Posterior cingulate gyrus (tissue), 11 donors: ENCODE data around the gene AAGAB.

Source experiments
- DNase-seq, 10 donors: peaks; one replicate each; pipeline versions ENCODE4 v3.0.0 to v3.0.0-alpha.2; 2020 to 2021; ENCODE audit warnings: mixed read lengths in 3 of 10
- intact Hi-C: fragments of 100-400 bp; cut with DNase I; formaldehyde crosslinking; loops from one replicate; pipeline ENCODE4 v1.15.1; 2023

AAGAB gene

DNA sequence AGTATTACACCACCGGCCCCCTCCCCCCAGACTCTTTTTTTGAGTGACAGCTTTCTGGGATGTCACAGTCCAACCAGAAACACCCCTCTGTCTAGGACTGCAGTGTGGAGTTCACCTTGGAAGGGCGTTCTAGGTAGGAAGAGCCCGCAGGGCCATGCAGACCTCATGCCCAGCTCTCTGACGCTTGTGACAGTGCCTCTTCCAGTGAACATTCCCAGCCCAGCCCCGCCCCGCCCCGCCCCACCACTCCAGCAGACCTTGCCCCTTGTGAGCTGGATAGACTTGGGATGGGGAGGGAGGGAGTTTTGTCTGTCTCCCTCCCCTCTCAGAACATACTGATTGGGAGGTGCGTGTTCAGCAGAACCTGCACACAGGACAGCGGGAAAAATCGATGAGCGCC lies 63.6 kb downstream of the AAGAB start:
- DNase-seq = no peak

GRCh38 chr15:67190326-67190725 lies 64.1 kb downstream of the AAGAB start:
- DNase-seq = no peak
- intact Hi-C loops = no loop called here

More for the DNA sequence above, 63.6 kb downstream of the AAGAB start:
- intact Hi-C loops = no loop called here

GRCh38 chr15:67189326-67190051 lies 65.0 kb downstream of the AAGAB start:
- intact Hi-C loops = no loop called here
- DNase-seq = peak in 1 of 10 donors; percentile 78

DNA sequence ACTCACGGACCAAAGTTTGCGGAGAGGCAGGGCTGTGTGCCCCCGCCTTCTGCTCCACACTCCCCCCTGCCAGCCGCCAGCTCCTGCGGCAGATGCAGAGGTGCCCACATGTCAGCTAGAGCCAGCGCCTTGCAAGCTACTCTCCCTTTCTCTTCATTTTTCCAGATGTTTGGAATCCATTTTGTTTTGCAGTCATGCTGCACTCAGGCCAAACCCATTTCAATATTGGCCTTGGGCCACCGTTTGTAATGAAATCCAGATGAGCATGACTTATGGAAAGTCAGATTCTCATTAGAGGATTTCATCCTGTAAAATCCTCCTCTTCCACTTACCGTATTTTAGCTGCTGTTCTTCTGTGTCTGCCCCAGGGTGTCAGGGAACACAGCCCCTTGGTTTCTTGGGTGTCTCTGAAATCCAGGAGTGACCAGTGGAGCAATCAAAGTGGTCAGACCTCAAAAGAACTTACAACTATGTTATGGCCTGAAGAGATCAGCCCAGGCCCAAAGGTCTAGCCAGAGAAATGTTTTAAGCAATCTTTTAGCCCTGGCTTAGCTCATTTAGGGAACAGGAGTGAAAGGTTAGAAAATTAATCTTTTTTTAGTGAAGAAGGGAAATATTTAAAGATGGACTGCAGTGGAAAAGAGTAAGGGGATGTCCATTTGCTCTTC lies 65.8 kb downstream of the AAGAB start:
- intact Hi-C loops = no loop called here
- no peak for DNase-seq

GRCh38 chr15:67187351-67187854 lies 67.1 kb downstream of the AAGAB start:
- intact Hi-C loops = no loop called here
- DNase-seq = peak in 1 of 10 donors; percentile 62

GRCh38 chr15:67186688-67187087 lies 67.8 kb downstream of the AAGAB start:
- intact Hi-C loops = no loop called here
- peak in 1 of 10 donors; percentile 68 for DNase-seq

DNA sequence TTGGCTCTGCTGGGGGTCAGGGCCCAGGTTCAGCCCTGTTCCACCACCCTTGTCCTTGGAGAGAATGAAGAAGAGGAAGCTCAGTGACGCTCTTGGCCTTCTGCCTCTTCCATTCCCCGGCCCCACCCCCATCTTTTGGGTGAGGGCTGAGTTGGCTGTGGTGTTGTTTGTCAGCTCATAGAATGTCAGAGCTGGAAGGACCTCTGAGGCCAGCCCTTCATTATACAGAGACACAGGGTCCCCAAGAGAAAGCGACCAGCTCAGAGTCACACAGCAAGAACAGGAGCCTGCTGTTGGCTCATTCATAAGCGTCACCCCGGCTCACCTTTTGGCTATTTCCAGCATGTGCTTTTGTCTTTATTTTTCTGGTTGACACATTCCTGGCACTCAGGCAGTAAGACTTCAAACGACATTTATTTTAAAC lies 68.2 kb downstream of the AAGAB start:
- peak in 2 of 10 donors; percentile 17 to 74 for DNase-seq
- intact Hi-C loops = no loop called here

- DNase-seq = peak in 2 of 10 donors; percentile 5 to 47
- intact Hi-C loops = no loop called here
These were observed 68.7 kb downstream of the AAGAB start for GRCh38 chr15:67185621-67186225.

DNA sequence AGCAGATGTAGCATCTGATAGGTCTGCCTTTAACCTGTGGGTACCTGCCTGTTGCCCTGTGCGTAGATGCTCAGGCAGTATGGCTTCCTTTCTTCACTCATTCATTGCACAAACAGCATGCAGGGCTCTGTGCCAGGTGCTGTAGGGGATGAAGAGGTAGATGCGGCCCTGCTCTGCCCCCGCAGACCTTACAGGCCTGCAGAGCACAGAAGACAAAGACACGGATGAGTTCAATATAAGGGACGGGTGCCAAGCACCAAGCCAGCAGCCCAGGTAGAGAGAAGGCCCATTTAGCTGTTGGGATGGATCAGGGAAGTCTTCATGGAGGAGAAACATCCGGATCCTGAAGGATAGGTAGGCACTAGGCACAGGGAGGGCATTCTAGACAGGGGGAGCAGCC lies 69.4 kb downstream of the AAGAB start:
- intact Hi-C loops = no loop called here
- peak in 1 of 10 donors; percentile 1 for DNase-seq

- peak in 3 of 10 donors; percentile 10 to 69 (median 64) for DNase-seq
- intact Hi-C loops = no loop called here
These were observed 70.1 kb downstream of the AAGAB start for GRCh38 chr15:67184208-67184925.

GRCh38 chr15:67183443-67184169 lies 70.9 kb downstream of the AAGAB start:
- peak in 1 of 10 donors; percentile 2 for DNase-seq
- intact Hi-C loops = no loop called here

GRCh38 chr15:67181221-67181639 lies 73.2 kb downstream of the AAGAB start:
- intact Hi-C loops = no loop called here
- peak in 1 of 10 donors; percentile 4 for DNase-seq

GRCh38 chr15:67180514-67181191 lies 73.8 kb downstream of the AAGAB start:
- intact Hi-C loops = no loop called here
- DNase-seq = peak in 2 of 10 donors; percentile 9 to 60

GRCh38 chr15:67180035-67180434 lies 74.4 kb downstream of the AAGAB start:
- intact Hi-C loops = no loop called here
- DNase-seq = peak in 2 of 10 donors; percentile 1 to 49

DNA sequence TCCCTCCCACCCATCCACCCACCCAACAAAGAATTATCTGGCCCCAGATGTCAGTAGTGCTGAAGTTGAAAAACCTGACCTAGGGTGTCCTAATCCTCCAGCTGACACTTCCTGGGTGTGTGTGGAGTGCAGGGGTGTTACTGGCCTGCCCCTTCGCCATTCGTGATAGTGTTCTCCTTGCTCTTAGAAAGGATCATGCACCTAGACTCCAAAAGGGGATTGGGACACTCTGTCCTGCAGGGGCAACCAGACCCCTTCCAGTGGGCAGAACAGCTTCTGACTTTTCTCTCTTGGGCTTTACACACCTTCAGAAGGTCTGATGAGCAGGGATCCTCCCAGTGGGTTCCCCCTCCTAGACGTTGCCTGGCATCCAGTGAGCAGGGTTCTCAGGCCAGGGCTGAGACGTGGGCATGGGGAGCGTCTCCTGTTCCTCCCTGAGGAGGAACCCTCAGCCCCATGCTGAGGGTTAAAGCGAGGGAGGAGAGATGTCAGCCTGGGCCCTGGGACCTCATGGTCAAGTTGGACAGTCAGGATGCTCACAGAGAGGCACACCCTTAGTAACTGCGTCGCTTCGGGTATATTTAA lies 75.0 kb downstream of the AAGAB start:
- intact Hi-C loops = no loop called here
- peak in 1 of 10 donors; percentile 6 for DNase-seq

GRCh38 chr15:67178569-67179210 lies 75.8 kb downstream of the AAGAB start:
- intact Hi-C loops = no loop called here
- DNase-seq = peak in 1 of 10 donors; percentile 8

DNA sequence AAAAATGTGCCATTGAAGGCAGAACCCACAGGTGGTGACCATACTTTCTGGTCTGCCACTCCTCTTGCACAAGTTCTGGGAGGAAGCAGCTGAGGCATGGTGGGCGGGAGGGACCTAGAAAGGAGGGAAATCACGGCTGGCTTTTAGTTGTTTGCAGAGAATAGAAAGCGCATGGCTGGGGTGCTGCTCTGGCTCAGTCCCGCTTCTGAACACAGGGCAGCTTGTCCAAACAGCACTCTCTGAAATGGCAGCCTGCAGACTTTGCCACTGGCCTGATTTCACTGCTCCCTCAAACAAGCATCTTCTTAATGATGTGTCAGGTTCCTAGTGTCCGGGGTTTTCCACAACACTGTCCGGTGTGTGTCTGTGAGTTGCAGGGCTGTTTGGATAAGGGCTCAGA lies 76.7 kb downstream of the AAGAB start:
- intact Hi-C loops = no loop called here
- DNase-seq = peak in 1 of 10 donors; percentile 74

DNA sequence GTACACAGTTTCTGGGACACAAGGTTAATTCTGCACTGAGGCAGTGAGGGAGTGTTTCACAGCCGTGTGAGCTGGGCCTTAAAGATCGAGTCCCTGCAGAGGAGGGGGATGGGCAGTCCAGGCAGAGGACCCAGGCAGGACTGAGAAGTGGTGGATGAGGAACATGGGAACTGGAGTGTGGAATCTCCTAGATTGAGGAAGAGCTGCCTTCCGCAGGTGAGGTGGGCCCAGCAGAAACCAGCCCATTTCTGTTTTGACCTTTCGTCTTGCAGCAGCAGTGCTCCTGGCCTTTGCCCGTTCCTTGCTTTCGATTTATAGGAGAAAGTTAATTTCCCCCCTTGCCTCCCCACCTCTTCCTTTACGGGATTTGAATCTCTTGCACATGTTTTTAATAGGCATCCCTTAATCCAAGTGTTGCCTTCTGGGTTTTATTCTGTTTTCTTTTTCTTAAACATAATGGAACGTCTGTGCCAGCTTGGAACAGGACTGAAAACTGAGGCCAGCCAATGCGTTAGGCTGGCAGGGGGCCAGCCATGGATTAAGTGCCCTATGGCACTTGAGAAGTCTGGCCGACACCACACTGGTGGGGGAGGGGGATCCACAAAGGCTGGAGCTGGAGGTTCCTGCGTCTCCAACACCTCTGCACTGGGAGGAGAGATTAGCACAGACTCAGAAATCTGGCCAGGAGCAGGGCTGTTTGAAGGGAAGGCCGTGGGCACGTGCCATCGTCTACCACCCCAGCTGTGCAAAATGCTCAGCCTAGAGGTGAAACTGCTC lies 78.1 kb downstream of the AAGAB start:
- peak in 2 of 10 donors; percentile 67 to 81 for DNase-seq
- intact Hi-C loops = no loop called here
